Large intestine (tissue), 12 donors: ENCODE results near the gene GGT5. TPM values are rescaled to one million over a fixed set of nuclear protein-coding genes. Genes with fewer than 3 reads are reported as not detected.
"Not testable (repeated sequence)": the region's sequence is repeated elsewhere in the genome, so short reads cannot be mapped to it uniquely, and the experiment has no call there.

Source experiments
- DNase-seq, 2 donors: peaks; one replicate each; pipeline versions ENCODE4 v3.0.0 to v3.0.0-alpha.2; 2013
- H3K27ac ChIP-seq: one replicate; pipeline ENCODE4 v1.5.1; 2013; ENCODE audit warnings: low read length
- H3K27me3 ChIP-seq: 2 replicates; pipeline ENCODE4 v1.6.1; 2013; ENCODE audit warnings: low read length; ENCODE audit not compliant: control insufficient read depth, insufficient read depth
- H3K36me3 ChIP-seq: 2 replicates; pipeline ENCODE4 v1.6.1; 2013; ENCODE audit warnings: low read length; ENCODE audit not compliant: control insufficient read depth, insufficient read depth
- H3K4me1 ChIP-seq: one replicate; pipeline ENCODE4 v1.6.1; 2013; ENCODE audit warnings: low read length; ENCODE audit not compliant: control insufficient read depth, insufficient read depth
- H3K4me3 ChIP-seq: one replicate; pipeline ENCODE4 v1.5.1; 2013; ENCODE audit warnings: low read length
- H3K9me3 ChIP-seq: one replicate; pipeline ENCODE4 v1.6.1; 2013; ENCODE audit warnings: mild to moderate bottlenecking, low read depth, low read length, moderate library complexity; ENCODE audit not compliant: control insufficient read depth
- WGBS: methylation state at CpG from one replicate; pipeline ENCODE4 v1.1.5; 2013; ENCODE audit warnings: low lambda C conversion rate; ENCODE audit not compliant: insufficient coverage; 5-methylcytosine and 5-hydroxymethylcytosine counted together
- long read RNA-seq, 11 donors: transcript quantifications; one replicate each; lab custom pipeline, GENCODE V29; 2026
- polyA plus RNA-seq: library from polyadenylated mRNA; unstranded; fragments of 120-200 nt; gene quantifications from one replicate; pipeline ENCODE4 v1.2.1, GENCODE V29; 2013

Gene GGT5
- 9.2 TPM for polyA plus RNA-seq
- long read RNA-seq, donor 1 = 0 reads
- long read RNA-seq, donor 2, full-length matches to known transcripts = 2 of 2 reads
- long read RNA-seq, donor 2, partial matches to known transcripts = 0 of 2 reads
- long read RNA-seq, donor 2, other reads (novel, unspliced or antisense) = 0 of 2 reads
- long read RNA-seq, donor 3, full-length matches to known transcripts = 1 of 1 reads
- long read RNA-seq, donor 3, partial matches to known transcripts = 0 of 1 reads
- long read RNA-seq, donor 3, other reads (novel, unspliced or antisense) = 0 of 1 reads
- long read RNA-seq, donor 4, full-length matches to known transcripts = 1 of 1 reads
- long read RNA-seq, donor 4, partial matches to known transcripts = 0 of 1 reads
- long read RNA-seq, donor 4, other reads (novel, unspliced or antisense) = 0 of 1 reads
- long read RNA-seq, donor 5, partial matches to known transcripts = 0 of 1 reads
- long read RNA-seq, donor 5, other reads (novel, unspliced or antisense) = 0 of 1 reads
- long read RNA-seq, donor 6, partial matches to known transcripts = 0 of 2 reads
- long read RNA-seq, donor 6, other reads (novel, unspliced or antisense) = 0 of 2 reads
- long read RNA-seq, donor 7, full-length matches to known transcripts = 1 of 1 reads
- long read RNA-seq, donor 7, partial matches to known transcripts = 0 of 1 reads
- long read RNA-seq, donor 7, other reads (novel, unspliced or antisense) = 0 of 1 reads
- long read RNA-seq, donor 8, full-length matches to known transcripts = 4 of 4 reads
- long read RNA-seq, donor 8, partial matches to known transcripts = 0 of 4 reads
- long read RNA-seq, donor 8, other reads (novel, unspliced or antisense) = 0 of 4 reads
- long read RNA-seq, donor 9 = 0 reads
- long read RNA-seq, donor 10, partial matches to known transcripts = 0 of 2 reads
- long read RNA-seq, donor 10, other reads (novel, unspliced or antisense) = 0 of 2 reads
- long read RNA-seq, donor 11, partial matches to known transcripts = 0 of 2 reads
- long read RNA-seq, donor 11, other reads (novel, unspliced or antisense) = 0 of 2 reads

- DNase-seq = peak; percentile 55 to 57
- not testable (repeated sequence) for H3K27me3 ChIP-seq, H3K36me3 ChIP-seq, H3K9me3 ChIP-seq
- Histone ChIP-seq H3K4me1 (peaks cover 20% of the 10 kb centered on the region), H3K4me3 (peak within 1 kb of the TSS; percentile 16), H3K27ac (peak within 1 kb of the TSS; percentile 67)
- WGBS = no CpG with 5 or more reads among the region's 12 CpGs
These were observed at the start of gene GGT5 for GRCh38 chr22:24245030-24245431. Gene GGT5, minus strand, starts transcription at chr22:24245082. Its CDS starts 357 bp downstream, at chr22:24244725.

- not testable (repeated sequence) for H3K27me3 ChIP-seq, H3K9me3 ChIP-seq, H3K4me3 ChIP-seq, H3K36me3 ChIP-seq
- Histone ChIP-seq H3K27ac (peak overlapping the region; percentile 40), H3K4me1 (peaks cover 21% of the 10 kb centered on the region)
- no CpG with 5 or more reads among the region's 3 CpGs for WGBS
- peak in 1 of 2 donors; percentile 71 for DNase-seq
These were observed 47.4 kb upstream of the GGT5 start for GRCh38 chr22:24292202-24292830.

GRCh38 chr22:24291515-24292201 is 46.8 kb upstream of the GGT5 start:
- Histone ChIP-seq H3K36me3 (no peaks in the 10 kb centered on the region), H3K27me3 (no peaks in the 10 kb centered on the region), H3K4me1 (peaks cover 23% of the 10 kb centered on the region), H3K9me3 (no peaks in the 10 kb centered on the region), H3K4me3 (no peak overlapping the region), H3K27ac (peak overlapping the region; percentile 40)
- no peak for DNase-seq
- WGBS = 80% methylated on average over 1 of the region's 3 CpGs

GRCh38 chr22:24290459-24290858 is 45.6 kb upstream of the GGT5 start:
- Histone ChIP-seq H3K27ac (no peak overlapping the region), H3K4me1 (peaks cover 28% of the 10 kb centered on the region), H3K9me3 (no peaks in the 10 kb centered on the region), H3K27me3 (no peaks in the 10 kb centered on the region), H3K36me3 (no peaks in the 10 kb centered on the region), H3K4me3 (no peak overlapping the region)
- DNase-seq = no peak

- 45% methylated on average over 2 of the region's 4 CpGs for WGBS
- Histone ChIP-seq H3K4me3 (no peak overlapping the region), H3K4me1 (peaks cover 28% of the 10 kb centered on the region)
These were observed 44.9 kb upstream of the GGT5 start for GRCh38 chr22:24289741-24290163.

GRCh38 chr22:24289114-24289513 is 44.2 kb upstream of the GGT5 start:
- peak in 1 of 2 donors; percentile 30 for DNase-seq
- peaks cover 28% of the 10 kb centered on the region for H3K4me1 ChIP-seq
- no peaks in the 10 kb centered on the region for H3K36me3 ChIP-seq
- no peaks in the 10 kb centered on the region for H3K27me3 ChIP-seq
- WGBS = 79% methylated on average over 2 of the region's 4 CpGs
- peak overlapping the region; percentile 34 for H3K27ac ChIP-seq
- H3K9me3 ChIP-seq = no peaks in the 10 kb centered on the region
- H3K4me3 ChIP-seq = no peak overlapping the region

More at GRCh38 chr22:24289741-24290163, 44.9 kb upstream of the GGT5 start:
- no peak for DNase-seq
- peak overlapping the region; percentile 34 for H3K27ac ChIP-seq
- H3K36me3 ChIP-seq = no peaks in the 10 kb centered on the region
- H3K27me3 ChIP-seq = no peaks in the 10 kb centered on the region
- no peaks in the 10 kb centered on the region for H3K9me3 ChIP-seq

GRCh38 chr22:24287801-24288200 is 42.9 kb upstream of the GGT5 start:
- WGBS = no CpG with 5 or more reads among the region's 6 CpGs
- H3K27me3 ChIP-seq = not testable (repeated sequence)
- H3K4me1 ChIP-seq = peaks cover 24% of the 10 kb centered on the region

GRCh38 chr22:24287212-24287611 is 42.3 kb upstream of the GGT5 start:
- peaks cover 24% of the 10 kb centered on the region for H3K4me1 ChIP-seq
- not testable (repeated sequence) for H3K27me3 ChIP-seq, H3K36me3 ChIP-seq, H3K9me3 ChIP-seq, DNase-seq, H3K27ac ChIP-seq, H3K4me3 ChIP-seq
- no CpG with 5 or more reads among the region's 9 CpGs for WGBS

More at GRCh38 chr22:24287801-24288200, 42.9 kb upstream of the GGT5 start:
- not testable (repeated sequence) for H3K36me3 ChIP-seq, H3K4me3 ChIP-seq, H3K9me3 ChIP-seq, H3K27ac ChIP-seq, DNase-seq

GRCh38 chr22:24285245-24285644 is 40.4 kb upstream of the GGT5 start:
- no peak for DNase-seq
- H3K27me3 ChIP-seq = no peaks in the 10 kb centered on the region
- H3K4me1 ChIP-seq = peaks cover 18% of the 10 kb centered on the region
- H3K4me3 ChIP-seq = no peak overlapping the region
- no CpG with 5 or more reads among the region's 4 CpGs for WGBS
- no peak overlapping the region for H3K27ac ChIP-seq
- no peaks in the 10 kb centered on the region for H3K36me3 ChIP-seq
- no peaks in the 10 kb centered on the region for H3K9me3 ChIP-seq
